ENCODE data around the gene APELA.

Gene APELA

DNA sequence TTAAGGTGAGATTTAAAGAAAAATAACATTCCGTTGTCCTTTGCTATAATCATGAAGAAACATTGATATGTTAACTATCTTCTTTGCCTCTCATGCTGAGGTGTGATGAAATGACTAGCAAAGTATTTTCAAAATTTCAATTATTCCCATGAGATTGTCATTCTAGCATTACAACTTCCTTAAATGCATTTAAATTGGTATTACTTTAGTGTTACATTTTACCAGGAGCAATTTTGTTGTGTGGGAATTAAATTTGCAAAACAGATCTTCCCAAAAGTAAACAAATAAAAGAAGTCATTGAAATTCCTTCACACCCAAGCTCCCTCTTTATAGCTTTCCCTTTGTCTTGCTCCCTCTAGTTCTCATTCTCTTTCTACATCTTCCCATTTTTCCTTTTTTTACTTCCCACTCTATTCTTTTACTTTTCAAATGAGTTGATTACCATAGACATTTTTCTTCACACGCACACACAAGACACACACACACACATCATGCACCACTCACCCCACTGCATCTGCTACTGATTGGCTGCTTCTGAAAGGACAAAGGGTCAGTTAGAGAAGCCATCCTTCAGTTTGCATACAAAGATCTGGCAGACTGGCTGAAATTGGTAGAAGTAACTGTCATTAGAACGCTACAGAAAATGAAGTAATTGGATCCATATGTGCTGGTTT lies 10.0 kb upstream of the APELA start:
- CTCF ChIA-PET = interaction anchor here (0.6 to 0.7 kb wide), 2 partner anchors 1217 to 1318 kb away, joined by 4 to 5 read pairs; no protein-coding TSS in a partner anchor
- H3K27ac ChIP-seq = no peak overlapping the region
- DNase-seq (ENCODE audit: low spot score) = no peak
- POLR2A ChIA-PET (ENCODE audit: low non-redundant PET) = no interaction called here
- TF ChIP-seq, protein P1, sequence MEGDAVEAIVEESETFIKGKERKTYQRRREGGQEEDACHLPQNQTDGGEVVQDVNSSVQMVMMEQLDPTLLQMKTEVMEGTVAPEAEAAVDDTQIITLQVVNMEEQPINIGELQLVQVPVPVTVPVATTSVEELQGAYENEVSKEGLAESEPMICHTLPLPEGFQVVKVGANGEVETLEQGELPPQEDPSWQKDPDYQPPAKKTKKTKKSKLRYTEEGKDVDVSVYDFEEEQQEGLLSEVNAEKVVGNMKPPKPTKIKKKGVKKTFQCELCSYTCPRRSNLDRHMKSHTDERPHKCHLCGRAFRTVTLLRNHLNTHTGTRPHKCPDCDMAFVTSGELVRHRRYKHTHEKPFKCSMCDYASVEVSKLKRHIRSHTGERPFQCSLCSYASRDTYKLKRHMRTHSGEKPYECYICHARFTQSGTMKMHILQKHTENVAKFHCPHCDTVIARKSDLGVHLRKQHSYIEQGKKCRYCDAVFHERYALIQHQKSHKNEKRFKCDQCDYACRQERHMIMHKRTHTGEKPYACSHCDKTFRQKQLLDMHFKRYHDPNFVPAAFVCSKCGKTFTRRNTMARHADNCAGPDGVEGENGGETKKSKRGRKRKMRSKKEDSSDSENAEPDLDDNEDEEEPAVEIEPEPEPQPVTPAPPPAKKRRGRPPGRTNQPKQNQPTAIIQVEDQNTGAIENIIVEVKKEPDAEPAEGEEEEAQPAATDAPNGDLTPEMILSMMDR (conservative IDR thresholded peaks at IDR 0.05; ENCODE audit: low read depth) = no peak

DNA sequence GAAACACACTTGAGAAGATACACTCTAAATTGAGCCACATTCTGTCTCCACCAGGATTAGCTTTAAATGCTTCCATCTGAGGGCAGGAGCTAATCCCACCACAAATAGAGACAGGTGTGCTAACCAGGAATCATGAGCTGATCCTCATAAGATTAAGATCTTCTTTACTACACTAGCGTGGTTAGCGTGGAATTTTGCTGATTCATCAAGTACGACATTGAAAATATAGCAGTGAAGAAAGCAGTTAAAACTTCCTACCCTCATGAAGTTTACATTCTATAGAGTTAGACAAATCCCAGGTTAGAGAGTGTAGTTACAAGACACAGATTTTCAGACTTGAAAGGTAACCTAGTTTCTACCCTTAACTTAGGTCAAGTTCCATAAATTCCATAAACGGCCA lies 5.3 kb upstream of the APELA start:
- POLR2A ChIA-PET (ENCODE audit: low non-redundant PET) = no interaction called here
- no peak overlapping the region for H3K27ac ChIP-seq
- no peak for DNase-seq (ENCODE audit: low spot score)
- TF ChIP-seq, protein P1 (conservative IDR thresholded peaks at IDR 0.05; ENCODE audit: low read depth) = no peak
- CTCF ChIA-PET = interaction anchor here (0.6 kb wide), 1 partner anchor 19 kb away, joined by 3 read pairs; no protein-coding TSS in a partner anchor

DNA sequence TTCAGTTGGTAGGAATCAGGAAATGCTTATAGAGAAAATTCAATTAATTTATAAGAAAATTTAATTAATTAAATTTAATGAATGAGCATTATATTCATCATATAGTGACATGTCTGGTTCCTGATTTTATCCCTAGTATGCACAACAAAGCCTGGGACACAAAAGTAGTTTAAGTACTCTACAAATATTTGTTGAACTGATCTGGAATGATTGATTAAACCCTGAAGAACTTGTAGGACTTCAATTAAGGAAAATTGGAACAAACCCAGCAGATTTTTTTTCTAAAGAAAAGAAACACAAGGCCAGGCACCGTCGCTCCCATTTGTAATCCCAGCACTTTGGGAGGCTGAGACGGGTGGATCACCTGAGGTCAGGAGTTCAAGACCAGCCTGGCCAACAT lies 4.5 kb upstream of the APELA start:
- ChIA-PET POLR2A (ENCODE audit: low non-redundant PET) (no interaction called here), CTCF (interaction anchor here (0.6 kb wide), 1 partner anchor 20 kb away, joined by 3 read pairs; no protein-coding TSS in a partner anchor)
- no peak for DNase-seq (ENCODE audit: low spot score)
- TF ChIP-seq, protein P1 (conservative IDR thresholded peaks at IDR 0.05; ENCODE audit: low read depth) = no peak
- no peak overlapping the region for H3K27ac ChIP-seq

DNA sequence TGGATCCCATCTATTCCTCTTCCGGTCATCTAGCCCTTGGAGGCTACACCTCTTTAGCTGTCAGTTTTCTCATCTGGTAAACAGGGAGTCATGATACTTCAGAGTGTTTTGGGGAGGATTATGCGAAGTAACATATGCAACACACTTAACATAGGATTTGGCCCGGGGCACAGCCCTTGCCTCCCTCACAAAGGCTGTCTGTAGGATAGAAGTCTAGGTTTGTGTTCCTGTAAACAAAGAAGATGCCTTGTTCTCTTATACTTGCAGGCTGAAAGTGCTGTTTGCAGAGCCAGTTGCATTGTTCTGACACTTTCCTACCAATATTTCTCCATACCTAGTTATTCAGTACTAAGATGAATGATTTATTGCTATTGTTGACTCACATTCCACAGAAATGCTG lies 2.2 kb upstream of the APELA start:
- POLR2A ChIA-PET (ENCODE audit: low non-redundant PET) = no interaction called here
- CTCF ChIA-PET = interaction anchor here (0.7 to 0.9 kb wide), 2 partner anchors 26 to 222 kb away, joined by 3 to 5 read pairs; no protein-coding TSS in a partner anchor
- peak; percentile 17 for DNase-seq (ENCODE audit: low spot score)
- no peak overlapping the region for H3K27ac ChIP-seq
- TF ChIP-seq, protein P1 (conservative IDR thresholded peaks at IDR 0.05; ENCODE audit: low read depth) = no peak

DNA sequence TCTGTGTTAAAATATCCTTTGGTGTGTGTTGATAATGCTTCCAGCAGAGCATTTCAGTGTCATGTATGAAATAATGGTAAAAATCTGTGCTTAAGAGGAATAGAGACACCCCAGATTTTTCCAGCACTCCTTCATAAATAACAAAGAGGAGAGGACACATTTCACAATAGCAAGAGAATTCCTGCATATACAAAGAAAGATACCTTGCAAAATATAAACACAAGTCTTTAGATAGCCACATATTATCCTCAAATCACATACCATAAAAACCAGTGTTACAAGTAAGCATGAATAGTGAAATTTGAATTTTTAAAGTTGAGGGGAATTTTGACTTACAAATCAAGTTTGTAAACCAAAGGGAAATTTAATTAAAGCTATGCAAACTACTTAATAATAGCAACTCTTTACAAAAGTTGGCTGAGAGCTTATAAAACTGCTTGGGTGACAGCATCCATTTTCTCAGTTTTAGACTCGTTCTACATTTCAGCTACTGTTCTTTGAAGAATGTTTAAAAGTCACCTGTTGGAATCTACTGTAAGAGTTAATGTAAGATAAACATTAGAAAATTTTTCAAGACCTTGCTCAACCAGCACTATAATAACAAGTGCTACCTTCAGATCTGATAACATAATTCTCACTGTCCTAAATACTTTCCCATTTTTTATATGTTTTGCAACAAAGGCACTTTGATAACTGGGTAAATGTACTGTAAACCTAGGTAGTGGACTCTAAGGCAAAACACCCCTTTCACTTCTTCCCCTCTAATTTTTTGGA lies 3.7 kb downstream of the APELA start:
- TF ChIP-seq, protein P1 (conservative IDR thresholded peaks at IDR 0.05; ENCODE audit: low read depth) = no peak
- ChIA-PET CTCF (no interaction called here), POLR2A (ENCODE audit: low non-redundant PET) (no interaction called here)
- no peak for DNase-seq (ENCODE audit: low spot score)
- no peak overlapping the region for H3K27ac ChIP-seq

DNA sequence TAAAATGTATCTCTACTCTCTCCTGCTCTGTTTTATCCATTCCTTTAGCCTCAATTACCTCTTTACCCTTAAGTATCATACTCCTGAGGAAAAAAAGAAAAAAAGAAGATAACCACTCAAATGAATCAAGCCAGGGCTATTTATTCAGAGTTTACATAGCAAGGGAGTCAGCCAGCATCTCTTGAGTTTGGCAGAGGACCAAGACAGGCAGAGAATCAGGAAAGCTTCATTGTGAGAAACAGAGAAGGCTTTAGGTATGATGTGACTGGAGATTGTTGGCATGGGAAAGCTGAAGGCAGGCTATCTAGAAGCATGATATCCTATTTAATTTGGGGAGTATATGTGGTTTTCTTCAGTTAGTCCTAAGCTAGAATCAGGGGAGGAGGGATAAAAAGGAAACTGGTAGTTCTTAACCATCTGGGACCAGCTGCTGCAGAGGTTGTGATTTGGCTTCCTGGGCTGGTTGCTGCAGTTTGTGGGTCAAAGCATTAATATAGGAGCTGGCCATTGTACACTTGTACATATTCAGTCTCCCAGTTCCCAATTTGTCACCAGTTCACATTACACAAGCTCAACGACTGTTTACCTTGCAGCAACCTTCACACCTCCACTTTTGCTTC lies 11.2 kb downstream of the APELA start:
- DNase-seq (ENCODE audit: low spot score) = no peak
- no peak overlapping the region for H3K27ac ChIP-seq
- ChIA-PET POLR2A (ENCODE audit: low non-redundant PET) (no interaction called here), CTCF (no interaction called here)
- TF ChIP-seq, protein P1 (conservative IDR thresholded peaks at IDR 0.05; ENCODE audit: low read depth) = no peak
